CD14-positive monocyte (primary cell): ENCODE measurements around the gene POFUT2. TPM values are rescaled to one million over a fixed set of nuclear protein-coding genes. Genes with fewer than 3 reads are reported as not detected.

Source experiments
- DNase-seq, 3 donors: peaks; one replicate each; pipeline ENCODE4 v3.0.0-alpha.2; 2011 to 2022
- H2AFZ ChIP-seq: 2 replicates; pipeline ENCODE4 v1.6.0; 2012; ENCODE audit warnings: mild to moderate bottlenecking, low read depth, low read length, inconsistent platforms; ENCODE audit not compliant: insufficient read depth, poor library complexity, severe bottlenecking
- H3K27ac ChIP-seq, 2 donors: 1 replicate in 1 of 2; 2 replicates in 1 of 2; pipeline ENCODE4 v1.5.1; 2012 to 2013; ENCODE audit warnings: low read length in 2 of 2, control low read depth in 1 of 2, inconsistent platforms in 1 of 2, low read depth in 1 of 2, mild to moderate bottlenecking in 1 of 2
- H3K27me3 ChIP-seq, 2 donors: one replicate each; pipeline versions ENCODE4 v1.6.0 to v1.6.1; 2011 to 2013; ENCODE audit warnings: low read length in 2 of 2; ENCODE audit not compliant: control insufficient read depth in 2 of 2, insufficient read depth in 2 of 2
- H3K36me3 ChIP-seq, 2 donors: replicated peaks in 1 of 2; 1 replicate in 1 of 2; 2 replicates in 1 of 2; pipeline versions ENCODE4 v1.5.1 to v1.6.1; 2012 to 2013; ENCODE audit warnings: low read length in 2 of 2, control low read depth in 1 of 2, inconsistent platforms in 1 of 2, mild to moderate bottlenecking in 1 of 2; ENCODE audit not compliant: insufficient read depth in 2 of 2, control insufficient read depth in 1 of 2
- H3K4me1 ChIP-seq, 2 donors: 1 replicate in 1 of 2; 2 replicates in 1 of 2; pipeline versions ENCODE4 v1.5.1 to v1.6.1; 2012 to 2013; ENCODE audit warnings: low read length in 2 of 2, control low read depth in 1 of 2, inconsistent platforms in 1 of 2, mild to moderate bottlenecking in 1 of 2, moderate library complexity in 1 of 2; ENCODE audit not compliant: insufficient read depth in 2 of 2, control insufficient read depth in 1 of 2
- H3K4me2 ChIP-seq: replicated peaks from 2 replicates; pipeline ENCODE3; 2012; ENCODE audit warnings: low read length, moderate library complexity, mild to moderate bottlenecking; ENCODE audit not compliant: poor library complexity, severe bottlenecking; ENCODE audit errors: extremely low read depth
- H3K4me3 ChIP-seq, 3 experiments: fragments of 200-600 bp in 1 of 3; sonication (generic) in 1 of 3; replicated peaks in 1 of 3; 1 replicate in 2 of 3; 2 replicates in 1 of 3; pipeline ENCODE4 v1.5.1; 2011 to 2013; ENCODE audit warnings: low read length in 3 of 3, mild to moderate bottlenecking in 3 of 3, control low read depth in 2 of 3, low read depth in 2 of 3, inconsistent platforms in 1 of 3, moderate library complexity in 1 of 3
- H3K79me2 ChIP-seq: 2 replicates; pipeline ENCODE4 v1.6.0; 2012; ENCODE audit warnings: mild to moderate bottlenecking, control low read depth, inconsistent platforms, low read length, moderate library complexity; ENCODE audit not compliant: insufficient read depth
- H3K9ac ChIP-seq: 2 replicates; pipeline ENCODE4 v1.6.0; 2017; ENCODE audit warnings: low read length, mild to moderate bottlenecking; ENCODE audit not compliant: insufficient read depth, poor library complexity, severe bottlenecking
- H3K9me3 ChIP-seq, 2 donors: replicated peaks in 1 of 2; 1 replicate in 1 of 2; 2 replicates in 1 of 2; pipeline versions ENCODE4 v1.5.1 to v1.6.1; 2012 to 2013; ENCODE audit warnings: low read length in 2 of 2, control low read depth in 1 of 2; ENCODE audit not compliant: control insufficient read depth in 1 of 2, insufficient read depth in 1 of 2
- H4K20me1 ChIP-seq: 2 replicates; pipeline ENCODE4 v1.6.0; 2012; ENCODE audit warnings: mild to moderate bottlenecking, low read length, control low read depth, moderate library complexity; ENCODE audit not compliant: insufficient read depth
- H3K27ac Mint-ChIP-seq, 7 donors: one replicate each; pipeline ENCODE4 v1.8.0; 2020; ENCODE audit warnings: mild to moderate bottlenecking in 7 of 7, mixed read lengths in 7 of 7, moderate library complexity in 6 of 7, inconsistent platforms in 2 of 7
- H3K27me3 Mint-ChIP-seq, 3 donors: one replicate each; pipeline ENCODE4 v1.8.0; 2021 to 2022; ENCODE audit warnings: low read depth in 3 of 3, mild to moderate bottlenecking in 3 of 3, mixed read lengths in 3 of 3, moderate library complexity in 3 of 3, inconsistent platforms in 1 of 3
- H3K36me3 Mint-ChIP-seq, 2 donors: one replicate each; pipeline ENCODE4 v1.8.0; 2020; ENCODE audit warnings: mixed read lengths in 2 of 2, inconsistent platforms in 1 of 2, mild to moderate bottlenecking in 1 of 2
- H3K4me1 Mint-ChIP-seq: one replicate; pipeline ENCODE4 v1.8.0; 2020; ENCODE audit warnings: mild to moderate bottlenecking, mixed read lengths
- H3K4me3 Mint-ChIP-seq, 2 donors: one replicate each; pipeline ENCODE4 v1.8.0; 2020; ENCODE audit warnings: mild to moderate bottlenecking in 2 of 2, mixed read lengths in 2 of 2, moderate library complexity in 1 of 2
- H3K9me3 Mint-ChIP-seq, 7 donors: one replicate each; pipeline ENCODE4 v1.8.0; 2020 to 2022; ENCODE audit warnings: mixed read lengths in 7 of 7, mild to moderate bottlenecking in 6 of 7, moderate library complexity in 6 of 7, inconsistent platforms in 2 of 7
- WGBS: methylation state at CpG from one replicate; pipeline ENCODE4 v1.1.5; 2013; ENCODE audit warnings: missing lambda C conversion rate; ENCODE audit not compliant: insufficient coverage; 5-methylcytosine and 5-hydroxymethylcytosine counted together
- intact Hi-C, 2 donors: fragments of 100-400 bp; cut with micrococcal nuclease; formaldehyde crosslinking; loops; one replicate each; pipeline versions ENCODE4 v1.15.0 to v1.15.1; 2023
- polyA plus RNA-seq, 3 donors: library from polyadenylated mRNA; depleted of rRNA in 1 of 3; unstranded in 2 of 3; stranded (reverse) in 1 of 3; fragments of 300-500 nt in 2 of 3; fragments of >200 nt in 1 of 3; fragmentation: Illumina TruSeq in 2 of 3; gene quantifications; 1 replicate in 2 of 3; 2 replicates in 1 of 3; pipeline ENCODE4 v1.2.3, GENCODE V29; 2012 to 2021
- TF ChIP-seq, protein P1 (sequence below): fragments of 200-600 bp; IDR thresholded peaks from one replicate; pipeline ENCODE4 v1.8.0; 2022; ENCODE audit warnings: antibody characterized with exemption, mild to moderate bottlenecking

POFUT2 gene
- polyA plus RNA-seq, 3 donors, result 1.8 to 21.3 (median 2.8) TPM

DNA sequence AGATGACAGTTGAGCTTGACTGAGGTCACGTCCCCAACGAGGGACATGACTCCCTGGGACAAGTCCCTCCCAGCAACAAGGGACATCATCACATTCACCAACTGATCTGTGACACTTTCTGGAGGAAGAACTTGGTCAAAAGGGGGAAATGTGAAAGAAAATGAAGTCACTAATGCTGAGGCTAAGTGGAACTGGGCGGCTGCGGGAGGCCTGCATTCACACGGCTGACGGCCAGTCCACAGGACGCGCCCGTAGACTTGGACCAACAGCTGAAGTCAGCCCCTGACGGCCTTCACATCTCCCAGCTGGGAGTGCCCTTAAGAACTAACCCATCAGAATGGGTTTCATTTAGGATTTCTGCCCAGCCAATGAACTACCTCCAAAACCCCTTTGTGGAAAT is 26.6 kb downstream of the POFUT2 start:
- Histone ChIP-seq H3K27ac (no peak overlapping the region), H3K79me2 (no peaks in the 10 kb centered on the region), H3K27me3 (peaks cover 0 to 7% of the 10 kb centered on the region in 2 donors), H3K4me2 (no peak overlapping the region), H3K36me3 (peaks cover 24 to 29% of the 10 kb centered on the region in 2 donors), H3K4me1 (no peaks in the 10 kb centered on the region), H3K9me3 (no peaks in the 10 kb centered on the region), H3K4me3 (no peak overlapping the region), H2AFZ (no peak overlapping the region), H3K9ac (no peak overlapping the region), H4K20me1 (no peaks in the 10 kb centered on the region)
- Mint-ChIP-seq H3K4me3 (no peak overlapping the region), H3K9me3 (peaks cover 0 to 1% (median 0%) of the 10 kb centered on the region in 7 donors), H3K4me1 (no peaks in the 10 kb centered on the region), H3K36me3 (peaks cover 24 to 30% of the 10 kb centered on the region in 2 donors), H3K27me3 (peaks cover 3 to 17% (median 8%) of the 10 kb centered on the region in 3 donors), H3K27ac (no peak overlapping the region)
- TF ChIP-seq, protein P1, sequence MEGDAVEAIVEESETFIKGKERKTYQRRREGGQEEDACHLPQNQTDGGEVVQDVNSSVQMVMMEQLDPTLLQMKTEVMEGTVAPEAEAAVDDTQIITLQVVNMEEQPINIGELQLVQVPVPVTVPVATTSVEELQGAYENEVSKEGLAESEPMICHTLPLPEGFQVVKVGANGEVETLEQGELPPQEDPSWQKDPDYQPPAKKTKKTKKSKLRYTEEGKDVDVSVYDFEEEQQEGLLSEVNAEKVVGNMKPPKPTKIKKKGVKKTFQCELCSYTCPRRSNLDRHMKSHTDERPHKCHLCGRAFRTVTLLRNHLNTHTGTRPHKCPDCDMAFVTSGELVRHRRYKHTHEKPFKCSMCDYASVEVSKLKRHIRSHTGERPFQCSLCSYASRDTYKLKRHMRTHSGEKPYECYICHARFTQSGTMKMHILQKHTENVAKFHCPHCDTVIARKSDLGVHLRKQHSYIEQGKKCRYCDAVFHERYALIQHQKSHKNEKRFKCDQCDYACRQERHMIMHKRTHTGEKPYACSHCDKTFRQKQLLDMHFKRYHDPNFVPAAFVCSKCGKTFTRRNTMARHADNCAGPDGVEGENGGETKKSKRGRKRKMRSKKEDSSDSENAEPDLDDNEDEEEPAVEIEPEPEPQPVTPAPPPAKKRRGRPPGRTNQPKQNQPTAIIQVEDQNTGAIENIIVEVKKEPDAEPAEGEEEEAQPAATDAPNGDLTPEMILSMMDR, result no peak
- WGBS, result 86% methylated on average over 9 of the region's 10 CpGs
- intact Hi-C loops, result loop anchor here in 1 of 2 donors (10.0 kb wide), 1 partner anchor 96 kb away; no protein-coding TSS in a partner anchor
- DNase-seq, result no peak

DNA sequence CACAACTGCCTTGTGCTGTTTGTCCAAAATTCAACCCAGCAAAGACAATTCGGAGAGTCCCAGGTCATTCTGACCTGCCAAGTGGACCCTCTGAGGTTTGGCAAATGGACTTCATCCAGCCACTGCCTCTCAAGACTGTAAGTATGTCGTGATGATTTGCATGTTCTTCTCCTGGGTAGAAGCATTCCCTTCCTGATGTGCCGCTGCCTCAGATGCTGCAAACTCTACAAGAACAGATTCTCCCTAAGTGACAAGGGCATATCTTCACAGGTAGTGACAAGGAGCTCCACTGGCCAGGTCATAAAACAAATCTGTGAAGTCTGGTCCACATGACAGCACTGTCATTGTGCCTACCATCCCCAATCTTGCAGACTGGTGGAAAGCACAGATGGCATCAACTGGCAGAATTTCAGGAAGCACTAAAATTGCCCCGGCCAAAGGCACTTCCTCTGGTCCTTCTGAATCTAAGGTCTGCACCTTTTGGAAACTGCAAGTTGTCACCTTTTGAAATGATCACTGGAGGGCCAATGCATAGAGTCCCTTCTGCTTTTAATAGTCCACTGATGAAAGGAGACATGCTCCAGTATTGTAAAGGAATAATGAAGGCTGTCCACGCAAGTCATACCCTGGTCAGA is 27.4 kb downstream of the POFUT2 start:
- no peak overlapping the region for H3K27ac Mint-ChIP-seq
- WGBS, result 67% methylated on average over 3 of the region's 5 CpGs

More for the DNA sequence above, 27.4 kb downstream of the POFUT2 start:
- Mint-ChIP-seq H3K36me3 (peaks cover 17 to 22% of the 10 kb centered on the region in 2 donors), H3K4me1 (no peaks in the 10 kb centered on the region), H3K4me3 (no peak overlapping the region), H3K9me3 (peaks cover 0 to 1% (median 0%) of the 10 kb centered on the region in 7 donors), H3K27me3 (peaks cover 7 to 21% (median 12%) of the 10 kb centered on the region in 3 donors)
- H3K4me3 ChIP-seq, result no peak overlapping the region
- peaks cover 16 to 21% of the 10 kb centered on the region in 2 donors for H3K36me3 ChIP-seq
- H3K4me2 ChIP-seq, result no peak overlapping the region
- H3K9ac ChIP-seq, result no peak overlapping the region
- H2AFZ ChIP-seq, result no peak overlapping the region
- H4K20me1 ChIP-seq, result no peaks in the 10 kb centered on the region
- H3K79me2 ChIP-seq, result no peaks in the 10 kb centered on the region
- H3K27me3 ChIP-seq, result peaks cover 0 to 7% of the 10 kb centered on the region in 2 donors
- H3K27ac ChIP-seq, result no peak overlapping the region
- H3K9me3 ChIP-seq, result no peaks in the 10 kb centered on the region
- intact Hi-C loops, result loop anchor here in 1 of 2 donors (10.0 kb wide), 1 partner anchor 96 kb away; no protein-coding TSS in a partner anchor
- DNase-seq, result peak in 1 of 3 donors; percentile 2
- no peaks in the 10 kb centered on the region for H3K4me1 ChIP-seq
- TF ChIP-seq, protein P1, result no peak
